ENCODE results near the gene FBLN7.
A peak's percentile ranks its signal among the peaks of the same experiment; 100 is the strongest.
"Not testable (repeated sequence)": the region's sequence is repeated elsewhere in the genome, so short reads cannot be mapped to it uniquely, and the experiment has no call there.

Gene FBLN7

GRCh38 chr2:112184121-112184520 lies 45.9 kb downstream of the FBLN7 start:
- no peak for DNase-seq (ENCODE audit: low spot score)

GRCh38 chr2:112185131-112185530 lies 46.9 kb downstream of the FBLN7 start:
- DNase-seq (ENCODE audit: low spot score), result no peak

- DNase-seq (ENCODE audit: low spot score), result no peak
Measured at GRCh38 chr2:112187046-112187715, 49.0 kb downstream of the FBLN7 start.

- DNase-seq (ENCODE audit: low spot score), result no peak
Measured at GRCh38 chr2:112187805-112188596, 49.8 kb downstream of the FBLN7 start.

- DNase-seq (ENCODE audit: low spot score), result no peak
Measured at GRCh38 chr2:112189001-112189556, 50.9 kb downstream of the FBLN7 start.

GRCh38 chr2:112194028-112194427 lies 55.8 kb downstream of the FBLN7 start:
- DNase-seq (ENCODE audit: low spot score), result no peak

GRCh38 chr2:112194482-112194881 lies 56.3 kb downstream of the FBLN7 start:
- DNase-seq (ENCODE audit: low spot score), result no peak

GRCh38 chr2:112195167-112195766 lies 57.1 kb downstream of the FBLN7 start:
- DNase-seq (ENCODE audit: low spot score), result no peak

- DNase-seq (ENCODE audit: low spot score), result no peak
Measured at GRCh38 chr2:112195950-112196349, 57.8 kb downstream of the FBLN7 start.

- no peak for DNase-seq (ENCODE audit: low spot score)
Measured at GRCh38 chr2:112197868-112198267, 59.7 kb downstream of the FBLN7 start.

GRCh38 chr2:112198780-112199179 lies 60.6 kb downstream of the FBLN7 start:
- no peak for DNase-seq (ENCODE audit: low spot score)

GRCh38 chr2:112199188-112199587 lies 61.0 kb downstream of the FBLN7 start:
- DNase-seq (ENCODE audit: low spot score), result no peak

- DNase-seq (ENCODE audit: low spot score), result no peak
Measured at GRCh38 chr2:112201696-112202430, 63.7 kb downstream of the FBLN7 start.

GRCh38 chr2:112204411-112204810 lies 66.2 kb downstream of the FBLN7 start:
- DNase-seq (ENCODE audit: low spot score), result no peak

GRCh38 chr2:112207905-112208304 lies 69.7 kb downstream of the FBLN7 start:
- DNase-seq (ENCODE audit: low spot score), result not testable (repeated sequence)

GRCh38 chr2:112216167-112216566 lies 78.0 kb downstream of the FBLN7 start:
- no peak for DNase-seq (ENCODE audit: low spot score)

GRCh38 chr2:112217854-112218253 lies 79.7 kb downstream of the FBLN7 start:
- DNase-seq (ENCODE audit: low spot score), result no peak

GRCh38 chr2:112220186-112220585 lies 82.0 kb downstream of the FBLN7 start:
- no peak for DNase-seq (ENCODE audit: low spot score)

- DNase-seq (ENCODE audit: low spot score), result no peak
Measured at GRCh38 chr2:112220831-112221230, 82.6 kb downstream of the FBLN7 start.

- peak; percentile 56 for DNase-seq (ENCODE audit: low spot score)
Measured at GRCh38 chr2:112229348-112229747, 91.2 kb downstream of the FBLN7 start.

- no peak for DNase-seq (ENCODE audit: low spot score)
Measured at GRCh38 chr2:112230371-112230770, 92.2 kb downstream of the FBLN7 start.
